CD4-positive, alpha-beta T cell treated with Interleukin-12 subunit alpha and Interleukin-12 subunit beta, for 1 hour (primary cell): ENCODE data around the gene EFEMP2.
"Not testable (repeated sequence)": the region's sequence is repeated elsewhere in the genome, so short reads cannot be mapped to it uniquely, and the experiment has no call there.

Source experiments
- DNase-seq: peaks from one replicate; pipeline ENCODE4 v3.0.0-alpha.2; 2020

Gene EFEMP2

GRCh38 chr11:65900125-65900898 is 27.7 kb upstream of the EFEMP2 start, which contains the start of gene FOSL1:
FOSL1 (minus strand) TSS chr11:65900388; CDS start chr11:65900339, 49 bp downstream.
- peak; percentile 97 for DNase-seq

- DNase-seq, result peak; percentile 61
Observed at GRCh38 chr11:65899356-65900124, 26.9 kb upstream of the EFEMP2 start.

GRCh38 chr11:65898656-65899355 is 26.2 kb upstream of the EFEMP2 start:
- DNase-seq, result no peak

GRCh38 chr11:65897020-65897471 is 24.4 kb upstream of the EFEMP2 start:
- no peak for DNase-seq

- no peak for DNase-seq
Observed at GRCh38 chr11:65896034-65896999, 23.7 kb upstream of the EFEMP2 start.

GRCh38 chr11:65895482-65895981 is 22.9 kb upstream of the EFEMP2 start:
- no peak for DNase-seq

- DNase-seq, result peak; percentile 54
Observed at GRCh38 chr11:65894034-65894591, 21.5 kb upstream of the EFEMP2 start.

GRCh38 chr11:65892661-65893317 is 20.2 kb upstream of the EFEMP2 start:
- no peak for DNase-seq

- not testable (repeated sequence) for DNase-seq
Observed at GRCh38 chr11:65892137-65892540, 19.5 kb upstream of the EFEMP2 start.

- peak; percentile 46 for DNase-seq
Observed at GRCh38 chr11:65891219-65892136, 18.9 kb upstream of the EFEMP2 start.

- DNase-seq, result peak; percentile 98
Observed at GRCh38 chr11:65890324-65891218, 18.0 kb upstream of the EFEMP2 start, which contains the start of gene CCDC85B. CCDC85B (plus strand) TSS chr11:65890673; CDS start chr11:65890784, 111 bp downstream.

GRCh38 chr11:65888163-65888814 is 15.7 kb upstream of the EFEMP2 start, which contains the start of gene FIBP:
FIBP (minus strand) TSS chr11:65888471; CDS start chr11:65888418, 53 bp downstream.
- DNase-seq, result peak; percentile 96

GRCh38 chr11:65887723-65888162 is 15.1 kb upstream of the EFEMP2 start:
- DNase-seq, result no peak

- DNase-seq, result no peak
Observed at GRCh38 chr11:65886826-65887722, 14.5 kb upstream of the EFEMP2 start.

GRCh38 chr11:65885808-65886536 is 13.4 kb upstream of the EFEMP2 start:
- no peak for DNase-seq

- no peak for DNase-seq
Observed at GRCh38 chr11:65885231-65885630, 12.6 kb upstream of the EFEMP2 start.
